Measurements from ENCODE around the gene BIRC6.

DNA sequence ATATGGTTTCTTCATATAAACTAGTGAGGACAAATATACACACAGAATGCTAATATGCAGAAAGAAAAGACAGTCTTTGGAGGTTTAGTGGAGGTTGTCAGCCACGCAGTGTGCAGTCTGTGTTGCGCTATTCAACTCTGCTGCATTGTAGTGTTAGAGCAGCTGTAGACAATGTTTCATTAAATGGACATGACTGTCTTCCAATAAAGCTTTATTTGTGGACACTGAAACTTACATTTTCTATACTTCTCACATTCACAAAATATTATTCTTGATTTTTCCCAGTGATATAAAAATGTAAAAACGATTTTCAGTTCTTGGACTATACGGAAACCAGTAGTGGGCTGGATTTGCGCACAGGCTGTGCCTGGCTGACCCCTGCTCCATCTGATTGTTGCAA lies 284.4 kb downstream of the BIRC6 start:
- TF ChIP-seq, protein P1, sequence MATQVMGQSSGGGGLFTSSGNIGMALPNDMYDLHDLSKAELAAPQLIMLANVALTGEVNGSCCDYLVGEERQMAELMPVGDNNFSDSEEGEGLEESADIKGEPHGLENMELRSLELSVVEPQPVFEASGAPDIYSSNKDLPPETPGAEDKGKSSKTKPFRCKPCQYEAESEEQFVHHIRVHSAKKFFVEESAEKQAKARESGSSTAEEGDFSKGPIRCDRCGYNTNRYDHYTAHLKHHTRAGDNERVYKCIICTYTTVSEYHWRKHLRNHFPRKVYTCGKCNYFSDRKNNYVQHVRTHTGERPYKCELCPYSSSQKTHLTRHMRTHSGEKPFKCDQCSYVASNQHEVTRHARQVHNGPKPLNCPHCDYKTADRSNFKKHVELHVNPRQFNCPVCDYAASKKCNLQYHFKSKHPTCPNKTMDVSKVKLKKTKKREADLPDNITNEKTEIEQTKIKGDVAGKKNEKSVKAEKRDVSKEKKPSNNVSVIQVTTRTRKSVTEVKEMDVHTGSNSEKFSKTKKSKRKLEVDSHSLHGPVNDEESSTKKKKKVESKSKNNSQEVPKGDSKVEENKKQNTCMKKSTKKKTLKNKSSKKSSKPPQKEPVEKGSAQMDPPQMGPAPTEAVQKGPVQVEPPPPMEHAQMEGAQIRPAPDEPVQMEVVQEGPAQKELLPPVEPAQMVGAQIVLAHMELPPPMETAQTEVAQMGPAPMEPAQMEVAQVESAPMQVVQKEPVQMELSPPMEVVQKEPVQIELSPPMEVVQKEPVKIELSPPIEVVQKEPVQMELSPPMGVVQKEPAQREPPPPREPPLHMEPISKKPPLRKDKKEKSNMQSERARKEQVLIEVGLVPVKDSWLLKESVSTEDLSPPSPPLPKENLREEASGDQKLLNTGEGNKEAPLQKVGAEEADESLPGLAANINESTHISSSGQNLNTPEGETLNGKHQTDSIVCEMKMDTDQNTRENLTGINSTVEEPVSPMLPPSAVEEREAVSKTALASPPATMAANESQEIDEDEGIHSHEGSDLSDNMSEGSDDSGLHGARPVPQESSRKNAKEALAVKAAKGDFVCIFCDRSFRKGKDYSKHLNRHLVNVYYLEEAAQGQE (IDR thresholded peaks at IDR 0.05; ENCODE audit: insufficient read depth in 1 of 2, low read depth in 2 of 2, low read length in 2 of 2), result no peak
- TF ChIP-seq SIN3A (IDR thresholded peaks at IDR 0.05; ENCODE audit: borderline replicate concordance, insufficient read depth, low read length), result no peak
- no peak for TF ChIP-seq TAF1 (IDR thresholded peaks at IDR 0.05; ENCODE audit: borderline replicate concordance, insufficient read depth, low read length)
- no peak for TF ChIP-seq POLR2AphosphoS5 (IDR thresholded peaks at IDR 0.05; ENCODE audit: low read depth, low read length)
- no peak for TF ChIP-seq FOXP2 (optimal IDR thresholded peaks at IDR 0.05; ENCODE audit: borderline replicate concordance, extremely low read depth, extremely low read length, insufficient read depth)
